Measurements from ENCODE around the gene LTF. TPM values are rescaled to one million over a fixed set of nuclear protein-coding genes. Genes with fewer than 3 reads are reported as not detected.

The LTF gene
- total RNA-seq, 2 donors from 2014 or later, result 1.0 to 1.6 TPM

- H3K27me3 ChIP-seq, result no peaks in the 10 kb centered on the region
Observed at GRCh38 chr3:46454209-46454595, 10.5 kb downstream of the LTF start.

GRCh38 chr3:46453526-46454208, 11.0 kb downstream of the LTF start:
- intact Hi-C loops (cut with DNase I), result no loop called here
- no peaks in the 10 kb centered on the region for H3K9me3 ChIP-seq
- H3K9ac ChIP-seq (ENCODE audit: low read depth in 2 of 2, low read length in 2 of 2), result no peak overlapping the region
- H3K4me1 ChIP-seq, result no peaks in the 10 kb centered on the region
- no peak for TF ChIP-seq CTCF (IDR thresholded peaks at IDR 0.05)
- no peak overlapping the region for H3K27ac ChIP-seq
- no peaks in the 10 kb centered on the region for H3K27me3 ChIP-seq
- no peak for DNase-seq
- H3K4me3 ChIP-seq, result no peak overlapping the region
- H3K36me3 ChIP-seq, result no peaks in the 10 kb centered on the region

More at GRCh38 chr3:46454209-46454595, 10.5 kb downstream of the LTF start:
- intact Hi-C loops (cut with DNase I), result no loop called here
- DNase-seq, result no peak
- no peak overlapping the region for H3K27ac ChIP-seq
- no peaks in the 10 kb centered on the region for H3K4me1 ChIP-seq
- no peak overlapping the region for H3K4me3 ChIP-seq
- TF ChIP-seq CTCF (IDR thresholded peaks at IDR 0.05), result no peak
- no peak overlapping the region for H3K9ac ChIP-seq (ENCODE audit: low read depth in 2 of 2, low read length in 2 of 2)
- no peaks in the 10 kb centered on the region for H3K36me3 ChIP-seq
- no peaks in the 10 kb centered on the region for H3K9me3 ChIP-seq

GRCh38 chr3:46449755-46450552, 14.8 kb downstream of the LTF start:
- H3K4me1 ChIP-seq, result no peaks in the 10 kb centered on the region
- DNase-seq, result no peak
- peak; percentile 45 for TF ChIP-seq CTCF (IDR thresholded peaks at IDR 0.05)
- no peaks in the 10 kb centered on the region for H3K9me3 ChIP-seq
- no peaks in the 10 kb centered on the region for H3K27me3 ChIP-seq
- intact Hi-C loops (cut with DNase I), result no loop called here
- no peak overlapping the region for H3K4me3 ChIP-seq
- no peaks in the 10 kb centered on the region for H3K36me3 ChIP-seq
- H3K9ac ChIP-seq (ENCODE audit: low read depth in 2 of 2, low read length in 2 of 2), result no peak overlapping the region
- no peak overlapping the region for H3K27ac ChIP-seq

- DNase-seq, result no peak
- Histone ChIP-seq H3K27me3 (no peaks in the 10 kb centered on the region), H3K27ac (no peak overlapping the region), H3K9ac (ENCODE audit: low read depth in 2 of 2, low read length in 2 of 2) (no peak overlapping the region), H3K9me3 (no peaks in the 10 kb centered on the region), H3K4me3 (no peak overlapping the region), H3K4me1 (no peaks in the 10 kb centered on the region), H3K36me3 (no peaks in the 10 kb centered on the region)
- TF ChIP-seq CTCF (IDR thresholded peaks at IDR 0.05), result no peak
- intact Hi-C loops (cut with DNase I), result no loop called here
Observed at GRCh38 chr3:46448721-46449120, 16.0 kb downstream of the LTF start.

- DNase-seq, result no peak
Observed at GRCh38 chr3:46447228-46447985, 17.3 kb downstream of the LTF start.

More at GRCh38 chr3:46447228-46447985, 17.3 kb downstream of the LTF start:
- Histone ChIP-seq H3K4me1 (no peaks in the 10 kb centered on the region), H3K27me3 (no peaks in the 10 kb centered on the region), H3K9ac (ENCODE audit: low read depth in 2 of 2, low read length in 2 of 2) (no peak overlapping the region), H3K4me3 (no peak overlapping the region), H3K9me3 (no peaks in the 10 kb centered on the region), H3K36me3 (no peaks in the 10 kb centered on the region), H3K27ac (no peak overlapping the region)
- intact Hi-C loops (cut with DNase I), result no loop called here
- no peak for TF ChIP-seq CTCF (IDR thresholded peaks at IDR 0.05)

All from colonic mucosa (tissue), 4 donors.